ENCODE data around the gene NCMAP.

The NCMAP gene

GRCh38 chr1:24621121-24621520 is 65.2 kb downstream of the NCMAP start:
- no peak overlapping the region for H2AFZ ChIP-seq (ENCODE audit: low read length, unreplicated experiment)
- H3K27ac ChIP-seq (ENCODE audit: low read depth, low read length): no peak overlapping the region
- H3K4me3 ChIP-seq (ENCODE audit: low read depth, low read length): no peak overlapping the region
- no peaks in the 10 kb centered on the region for H3K79me2 ChIP-seq (ENCODE audit: control insufficient read depth, insufficient read depth, low read length, unreplicated experiment)
- H3K4me1 ChIP-seq (ENCODE audit: control insufficient read depth, insufficient read depth, low read length, unreplicated experiment): no peaks in the 10 kb centered on the region
- H3K27me3 ChIP-seq (ENCODE audit: insufficient read depth, low read length): 0 out of 2 replicates have a peak, but pooled peaks cover 4% of the 10 kb centered on the region
- H3K36me3 ChIP-seq (ENCODE audit: insufficient read depth, low read length): no peaks in the 10 kb centered on the region

- Histone ChIP-seq H3K27ac (ENCODE audit: low read depth, low read length) (no peak overlapping the region), H2AFZ (ENCODE audit: low read length, unreplicated experiment) (peak overlapping the region; percentile 25), H3K4me3 (ENCODE audit: low read depth, low read length) (no peak overlapping the region), H3K36me3 (ENCODE audit: insufficient read depth, low read length) (no peaks in the 10 kb centered on the region), H3K4me1 (ENCODE audit: control insufficient read depth, insufficient read depth, low read length, unreplicated experiment) (no peaks in the 10 kb centered on the region), H3K79me2 (ENCODE audit: control insufficient read depth, insufficient read depth, low read length, unreplicated experiment) (no peaks in the 10 kb centered on the region), H3K27me3 (ENCODE audit: insufficient read depth, low read length) (no peaks in the 10 kb centered on the region)
Measured at GRCh38 chr1:24622218-24622617, 66.3 kb downstream of the NCMAP start.

GRCh38 chr1:24632832-24633175 is 76.9 kb downstream of the NCMAP start:
- Histone ChIP-seq H3K27ac (ENCODE audit: low read depth, low read length) (no peak overlapping the region), H2AFZ (ENCODE audit: low read length, unreplicated experiment) (no peak overlapping the region), H3K4me3 (ENCODE audit: low read depth, low read length) (no peak overlapping the region), H3K36me3 (ENCODE audit: insufficient read depth, low read length) (no peaks in the 10 kb centered on the region), H3K79me2 (ENCODE audit: control insufficient read depth, insufficient read depth, low read length, unreplicated experiment) (no peaks in the 10 kb centered on the region), H3K27me3 (ENCODE audit: insufficient read depth, low read length) (no peaks in the 10 kb centered on the region), H3K4me1 (ENCODE audit: control insufficient read depth, insufficient read depth, low read length, unreplicated experiment) (no peaks in the 10 kb centered on the region)

DNA sequence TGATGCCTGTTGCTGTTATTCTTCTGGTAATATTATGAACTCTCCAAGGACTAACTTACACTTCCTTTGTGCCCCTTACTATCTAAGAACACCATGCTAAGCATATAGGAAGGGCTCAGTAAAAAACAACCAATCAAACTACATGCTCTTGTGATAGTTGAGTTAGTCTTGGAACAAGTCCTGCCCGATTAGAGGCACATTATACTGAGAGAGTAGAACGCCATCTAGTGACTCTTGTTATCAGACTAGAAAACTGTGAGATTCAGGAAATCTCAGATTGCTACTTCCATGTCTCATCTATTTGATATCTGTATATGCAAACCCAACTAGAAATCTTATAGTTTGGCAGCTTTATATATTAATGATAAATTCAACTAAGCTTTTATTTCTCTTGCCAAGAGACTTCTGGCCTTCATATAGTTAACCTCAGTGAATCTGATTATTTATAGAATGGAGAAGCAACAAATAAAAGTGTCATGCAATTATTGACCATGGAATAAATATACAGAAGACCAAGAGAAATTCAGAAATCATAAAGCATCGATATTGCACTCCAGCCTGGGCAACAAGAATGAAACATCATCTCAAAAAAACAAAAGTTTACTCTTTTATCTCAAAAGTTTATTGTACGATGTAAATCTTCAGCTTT is 79.4 kb downstream of the NCMAP start:
- Histone ChIP-seq H3K79me2 (ENCODE audit: control insufficient read depth, insufficient read depth, low read length, unreplicated experiment) (no peaks in the 10 kb centered on the region), H3K36me3 (ENCODE audit: insufficient read depth, low read length) (no peaks in the 10 kb centered on the region), H3K27ac (ENCODE audit: low read depth, low read length) (no peak overlapping the region), H3K4me1 (ENCODE audit: control insufficient read depth, insufficient read depth, low read length, unreplicated experiment) (no peaks in the 10 kb centered on the region), H3K27me3 (ENCODE audit: insufficient read depth, low read length) (no peaks in the 10 kb centered on the region), H2AFZ (ENCODE audit: low read length, unreplicated experiment) (no peak overlapping the region), H3K4me3 (ENCODE audit: low read depth, low read length) (no peak overlapping the region)

DNA sequence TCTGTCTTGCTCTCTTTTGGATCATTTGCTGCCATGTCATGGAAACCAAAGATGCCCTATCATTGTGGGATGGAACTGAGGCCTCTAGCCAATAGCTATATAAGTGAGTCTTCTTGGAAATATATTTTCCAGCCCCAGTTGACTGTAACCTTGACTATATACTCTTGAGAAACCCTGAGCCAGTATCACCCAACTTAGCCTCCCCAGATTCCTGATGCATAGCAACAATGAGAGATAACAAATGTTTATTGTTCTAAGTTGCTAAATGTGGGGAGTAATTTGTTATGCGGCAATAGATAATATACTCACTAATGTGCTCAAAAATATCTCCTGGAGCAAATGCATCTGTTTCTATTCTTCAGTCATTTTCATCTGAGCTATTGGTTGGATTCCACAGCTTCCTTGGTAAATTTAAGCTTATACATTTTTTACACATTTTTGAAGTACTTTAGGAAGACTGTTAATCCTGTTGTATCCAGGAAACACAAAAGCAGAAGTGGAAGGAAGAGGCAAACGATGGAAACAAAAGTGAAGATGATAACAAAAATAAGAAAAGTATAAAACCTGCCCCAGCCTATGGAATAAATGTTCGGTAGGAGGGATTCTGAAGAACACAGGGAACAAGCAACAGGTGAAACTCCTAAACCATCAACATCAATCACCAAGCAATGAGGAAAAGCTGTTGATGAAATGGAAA is 80.9 kb downstream of the NCMAP start:
- H3K27ac ChIP-seq (ENCODE audit: low read depth, low read length): no peak overlapping the region
- H2AFZ ChIP-seq (ENCODE audit: low read length, unreplicated experiment): no peak overlapping the region
- peaks cover 7% of the 10 kb centered on the region for H3K4me1 ChIP-seq (ENCODE audit: control insufficient read depth, insufficient read depth, low read length, unreplicated experiment)
- no peak overlapping the region for H3K4me3 ChIP-seq (ENCODE audit: low read depth, low read length)
- H3K27me3 ChIP-seq (ENCODE audit: insufficient read depth, low read length): no peaks in the 10 kb centered on the region
- H3K36me3 ChIP-seq (ENCODE audit: insufficient read depth, low read length): no peaks in the 10 kb centered on the region
- peaks cover 7% of the 10 kb centered on the region for H3K79me2 ChIP-seq (ENCODE audit: control insufficient read depth, insufficient read depth, low read length, unreplicated experiment)

- H3K27me3 ChIP-seq (ENCODE audit: insufficient read depth, low read length): no peaks in the 10 kb centered on the region
- H3K27ac ChIP-seq (ENCODE audit: low read depth, low read length): no peak overlapping the region
- no peaks in the 10 kb centered on the region for H3K36me3 ChIP-seq (ENCODE audit: insufficient read depth, low read length)
- peaks cover 18% of the 10 kb centered on the region for H3K79me2 ChIP-seq (ENCODE audit: control insufficient read depth, insufficient read depth, low read length, unreplicated experiment)
- H3K4me3 ChIP-seq (ENCODE audit: low read depth, low read length): no peak overlapping the region
- peaks cover 7% of the 10 kb centered on the region for H3K4me1 ChIP-seq (ENCODE audit: control insufficient read depth, insufficient read depth, low read length, unreplicated experiment)
- no peak overlapping the region for H2AFZ ChIP-seq (ENCODE audit: low read length, unreplicated experiment)
Measured at GRCh38 chr1:24639094-24639493, 83.2 kb downstream of the NCMAP start.

DNA sequence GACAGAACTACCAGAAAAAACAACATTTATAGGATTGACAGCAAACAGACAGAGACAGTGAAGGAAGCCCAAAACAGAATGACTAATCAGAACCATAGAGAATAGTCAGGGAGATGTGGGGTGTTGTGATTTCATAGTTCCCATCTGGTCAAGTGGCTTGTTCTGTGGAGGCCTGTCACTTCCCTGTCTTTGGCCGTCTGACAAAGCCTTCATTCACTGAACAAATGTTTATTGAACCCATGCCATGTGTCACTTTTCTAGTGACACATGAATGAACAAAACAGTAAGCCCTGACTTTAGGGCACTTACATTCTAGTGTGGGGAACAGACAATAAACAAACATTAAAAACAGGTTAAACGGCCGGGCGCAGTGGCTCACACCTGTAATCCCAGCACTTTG is 84.0 kb downstream of the NCMAP start:
- Histone ChIP-seq H3K36me3 (ENCODE audit: insufficient read depth, low read length) (0 out of 2 replicates have a peak, but pooled peaks cover under 1% of the 10 kb centered on the region), H3K27ac (ENCODE audit: low read depth, low read length) (no peak overlapping the region)

DNA sequence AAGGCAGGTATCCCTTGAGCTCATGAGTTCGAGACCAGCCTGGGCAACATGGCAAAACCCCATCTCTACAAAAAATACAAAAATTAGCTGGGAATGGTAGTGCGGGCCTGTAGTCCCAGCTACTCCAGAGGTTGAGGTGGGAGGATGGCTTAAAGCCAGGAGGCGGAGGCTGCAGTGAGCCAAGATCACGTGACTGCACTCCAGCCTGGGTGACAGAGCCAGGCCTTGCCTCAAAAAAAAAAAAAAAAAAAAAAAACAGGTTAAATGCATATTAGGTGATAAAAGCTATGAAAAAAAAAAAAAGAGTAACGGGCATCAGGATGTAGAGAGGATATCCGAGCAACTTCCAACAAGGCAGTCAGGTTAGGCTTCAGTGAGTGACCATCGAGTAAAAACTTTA is 84.4 kb downstream of the NCMAP start:
- H3K79me2 ChIP-seq (ENCODE audit: control insufficient read depth, insufficient read depth, low read length, unreplicated experiment): peaks cover 30% of the 10 kb centered on the region
- no peak overlapping the region for H3K4me3 ChIP-seq (ENCODE audit: low read depth, low read length)
- no peak overlapping the region for H3K27ac ChIP-seq (ENCODE audit: low read depth, low read length)
- peaks cover 16% of the 10 kb centered on the region for H3K4me1 ChIP-seq (ENCODE audit: control insufficient read depth, insufficient read depth, low read length, unreplicated experiment)
- no peak overlapping the region for H2AFZ ChIP-seq (ENCODE audit: low read length, unreplicated experiment)
- H3K27me3 ChIP-seq (ENCODE audit: insufficient read depth, low read length): no peaks in the 10 kb centered on the region
- peaks cover 5% of the 10 kb centered on the region; the same call in 1 of the 2 replicates for H3K36me3 ChIP-seq (ENCODE audit: insufficient read depth, low read length)

More for the DNA sequence above, 84.0 kb downstream of the NCMAP start:
- Histone ChIP-seq H2AFZ (ENCODE audit: low read length, unreplicated experiment) (no peak overlapping the region), H3K27me3 (ENCODE audit: insufficient read depth, low read length) (no peaks in the 10 kb centered on the region), H3K4me3 (ENCODE audit: low read depth, low read length) (no peak overlapping the region), H3K79me2 (ENCODE audit: control insufficient read depth, insufficient read depth, low read length, unreplicated experiment) (peaks cover 26% of the 10 kb centered on the region), H3K4me1 (ENCODE audit: control insufficient read depth, insufficient read depth, low read length, unreplicated experiment) (peaks cover 12% of the 10 kb centered on the region)

DNA sequence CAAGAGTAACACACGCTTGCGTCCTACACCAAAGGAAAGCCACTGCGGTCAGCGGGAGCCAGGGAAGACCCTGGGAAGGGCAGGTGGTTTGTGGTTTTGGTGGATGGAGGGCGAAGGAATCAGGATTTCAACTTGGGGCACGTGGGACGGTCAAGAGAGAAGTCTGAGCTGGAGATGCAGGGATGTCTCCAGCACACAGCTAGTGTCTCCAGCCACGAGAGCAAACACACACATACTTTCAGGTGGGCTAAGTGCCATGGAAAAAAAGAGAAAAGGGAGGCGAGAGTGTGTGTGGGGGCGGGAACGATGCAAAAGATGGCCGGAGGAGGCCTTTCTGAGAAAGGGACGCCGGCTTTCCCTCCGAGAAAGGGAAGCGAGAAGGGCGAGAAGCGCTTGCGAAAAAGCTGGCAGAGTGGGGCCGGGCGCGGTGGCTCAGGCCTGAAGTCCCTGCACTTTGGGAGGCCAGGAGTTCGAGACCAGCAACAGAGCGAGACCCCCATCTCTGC is 85.8 kb downstream of the NCMAP start:
- peaks cover 16% of the 10 kb centered on the region for H3K36me3 ChIP-seq (ENCODE audit: insufficient read depth, low read length)
- H3K4me1 ChIP-seq (ENCODE audit: control insufficient read depth, insufficient read depth, low read length, unreplicated experiment): peaks cover 23% of the 10 kb centered on the region
- H3K4me3 ChIP-seq (ENCODE audit: low read depth, low read length): peak overlapping the region; percentile 89
- peak overlapping the region; percentile 52 for H2AFZ ChIP-seq (ENCODE audit: low read length, unreplicated experiment)
- peak overlapping the region; percentile 96 for H3K27ac ChIP-seq (ENCODE audit: low read depth, low read length)
- H3K27me3 ChIP-seq (ENCODE audit: insufficient read depth, low read length): no peaks in the 10 kb centered on the region
- H3K79me2 ChIP-seq (ENCODE audit: control insufficient read depth, insufficient read depth, low read length, unreplicated experiment): peaks cover 44% of the 10 kb centered on the region

DNA sequence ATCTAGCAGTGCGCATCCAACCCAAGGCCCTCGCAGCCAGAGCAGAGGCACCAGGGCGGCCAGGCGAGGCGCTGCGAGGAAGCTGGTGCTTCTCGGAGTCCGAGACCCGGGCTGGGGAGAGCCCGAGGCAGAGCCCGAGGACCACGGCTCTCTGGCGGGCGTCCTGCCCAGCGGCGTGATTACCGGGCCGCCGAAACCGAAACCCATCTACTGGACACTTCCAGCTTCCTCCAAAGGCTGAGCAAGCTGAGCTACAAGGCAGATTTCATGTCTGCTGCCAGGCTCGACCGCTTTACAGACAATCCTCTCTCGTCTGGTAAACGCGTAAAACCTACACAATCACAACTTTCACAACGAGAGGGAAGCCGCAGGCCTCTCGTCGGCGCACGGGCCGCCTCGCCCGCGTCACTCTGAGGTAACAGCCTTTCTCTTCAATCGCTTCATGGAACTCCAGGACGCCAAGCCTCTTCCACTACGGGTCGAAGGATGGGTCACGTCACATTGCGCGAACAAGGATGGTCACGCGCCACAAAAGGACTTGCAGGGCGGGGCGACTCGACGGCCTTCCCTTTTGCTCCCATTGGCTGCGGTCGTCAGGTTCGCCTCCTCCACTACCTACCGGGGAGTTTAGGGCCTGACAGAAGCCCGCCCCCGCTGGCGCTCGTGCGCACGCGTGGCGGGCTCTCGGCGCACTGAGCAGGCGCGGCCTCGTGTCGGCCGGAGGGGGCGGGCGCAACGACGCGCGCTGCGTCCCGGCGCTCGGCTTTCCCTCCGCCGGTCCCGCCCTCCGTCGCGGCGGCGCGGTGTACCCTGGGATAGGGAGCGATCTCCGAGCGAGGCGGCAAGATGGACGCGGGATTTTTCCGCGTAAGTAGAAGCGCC is 86.8 kb downstream of the NCMAP start, which contains the start of gene SRRM1:
Gene SRRM1, plus strand, starts transcription at position 822 of the 882 bp plus-strand sequence. Its CDS starts 25 bp downstream, at position 847.
- Histone ChIP-seq H3K4me3 (ENCODE audit: low read depth, low read length) (peak within 1 kb of the TSS; percentile 89), H3K27me3 (ENCODE audit: insufficient read depth, low read length) (no peaks in the 10 kb centered on the region), H3K4me1 (ENCODE audit: control insufficient read depth, insufficient read depth, low read length, unreplicated experiment) (peaks cover 23% of the 10 kb centered on the region), H3K27ac (ENCODE audit: low read depth, low read length) (peak within 1 kb of the TSS; percentile 96), H3K79me2 (ENCODE audit: control insufficient read depth, insufficient read depth, low read length, unreplicated experiment) (peaks cover 54% of the 10 kb centered on the region), H2AFZ (ENCODE audit: low read length, unreplicated experiment) (peak within 1 kb of the TSS; percentile 31), H3K36me3 (ENCODE audit: insufficient read depth, low read length) (peaks cover 26% of the 10 kb centered on the region)
